Left cardiac atrium (tissue), 4 donors: ENCODE measurements around the gene CHD1L. TPM values are rescaled to one million over a fixed set of nuclear protein-coding genes. Genes with fewer than 3 reads are reported as not detected.
"Not testable (repeated sequence)": the region's sequence is repeated elsewhere in the genome, so short reads cannot be mapped to it uniquely, and the experiment has no call there.

Source experiments
- ATAC-seq, 2 donors: fragments of 200-7000 bp; cut with Tn5 transposase; one replicate each; pipeline ENCODE4 v1.9.1; 2020; ENCODE audit warnings: mild to moderate bottlenecking in 2 of 2, moderate library complexity in 2 of 2
- DNase-seq: peaks from one replicate; pipeline ENCODE4 v3.0.0-alpha.2; 2020
- intact Hi-C, 2 donors: fragments of 100-400 bp; cut with DNase I; formaldehyde crosslinking; loops; one replicate each; pipeline versions ENCODE4 v1.14.1 to v1.15.1; 2022 to 2023
- long read RNA-seq: library from polyadenylated mRNA; unstranded; transcript quantifications from one replicate; pipeline ENCODE4 v2.0.0, GENCODE V29; 2021
- total RNA-seq, 2 donors: library from RNA; stranded (reverse); fragmentation: NEBNext Ultra II Directional; extraction: Animal tissue kit (Norgen Biotek cat#: 25700); gene quantifications; one replicate each; pipeline ENCODE4 v1.2.1, GENCODE V29; 2021
- donor health status: DM: no; HTN: yes; CAD: no.
- donor health status: DM: no; HTN: yes; CAD: no; lungs with severe emphysema.
- donor health status: DM: yes; HTN: yes; CAD: no.
- donor health status: Dilated cardiomyopathy.

The CHD1L gene
- 10 to 100 TPM in 1 of 2 donors, 1 to 10 TPM in 1; 9.0 to 12.3 TPM for total RNA-seq
- long read RNA-seq, transcript CHD1L-202 (23 exons, 2,967 nt): major isoform, 22 of 38 reads
- long read RNA-seq, partial matches to known transcripts: 2 of 38 reads
- long read RNA-seq, other reads (novel, unspliced or antisense): 12 of 38 reads

- intact Hi-C loops: loop anchor here (1.0 to 5.0 kb wide), 2 partner anchors 70 kb away; partner anchors contain the start of gene PRKAB2 (in 2 of the 2)
- ATAC-seq (peak; percentile 98), DNase-seq (peak; percentile 97)
These were observed at the start of gene CHD1L for GRCh38 chr1:147242449-147243227. TSS of gene CHD1L (plus strand) at chr1:147242684. CDS start at chr1:147242704, 20 bp downstream.

- ATAC-seq, DNase-seq, intact Hi-C loops: not testable (repeated sequence)
These were observed 45.2 kb upstream of the CHD1L start for GRCh38 chr1:147197324-147197723.

GRCh38 chr1:147201276-147201675 is 41.2 kb upstream of the CHD1L start:
- ATAC-seq (no peak), DNase-seq (no peak)
- intact Hi-C loops: no loop called here

- intact Hi-C loops: no loop called here
- no peak for ATAC-seq
- no peak for DNase-seq
These were observed 40.7 kb upstream of the CHD1L start for GRCh38 chr1:147201786-147202185.

GRCh38 chr1:147202576-147202975 is 39.9 kb upstream of the CHD1L start:
- no peak for DNase-seq
- intact Hi-C loops: no loop called here
- ATAC-seq: no peak

- DNase-seq (no peak), ATAC-seq (no peak)
- intact Hi-C loops: no loop called here
These were observed 38.4 kb upstream of the CHD1L start for GRCh38 chr1:147204080-147204479.

GRCh38 chr1:147207192-147207591 is 35.3 kb upstream of the CHD1L start:
- DNase-seq (no peak), ATAC-seq (no peak)
- intact Hi-C loops: no loop called here

- no peak for DNase-seq
- ATAC-seq: no peak
- intact Hi-C loops: no loop called here
These were observed 33.9 kb upstream of the CHD1L start for GRCh38 chr1:147208619-147209018.

- ATAC-seq: no peak
- intact Hi-C loops: no loop called here
These were observed 32.4 kb upstream of the CHD1L start for GRCh38 chr1:147209825-147210821.

GRCh38 chr1:147210987-147211386 is 31.5 kb upstream of the CHD1L start:
- DNase-seq (no peak), ATAC-seq (no peak)
- intact Hi-C loops: no loop called here

More at GRCh38 chr1:147209825-147210821, 32.4 kb upstream of the CHD1L start:
- no peak for DNase-seq

GRCh38 chr1:147211577-147211976 is 30.9 kb upstream of the CHD1L start:
- ATAC-seq (no peak), DNase-seq (no peak)
- intact Hi-C loops: no loop called here

- ATAC-seq (no peak), DNase-seq (no peak)
- intact Hi-C loops: no loop called here
These were observed 29.2 kb upstream of the CHD1L start for GRCh38 chr1:147213271-147213670.

- intact Hi-C loops: no loop called here
- ATAC-seq (no peak), DNase-seq (no peak)
These were observed 28.2 kb upstream of the CHD1L start for GRCh38 chr1:147214325-147214724.

GRCh38 chr1:147214842-147215539 is 27.5 kb upstream of the CHD1L start:
- no peak for ATAC-seq
- no peak for DNase-seq

GRCh38 chr1:147215540-147215916 is 27.0 kb upstream of the CHD1L start:
- intact Hi-C loops: no loop called here
- no peak for ATAC-seq

More at GRCh38 chr1:147214842-147215539, 27.5 kb upstream of the CHD1L start:
- intact Hi-C loops: no loop called here

GRCh38 chr1:147216124-147216523 is 26.4 kb upstream of the CHD1L start:
- DNase-seq (no peak), ATAC-seq (no peak)
- intact Hi-C loops: no loop called here

More at GRCh38 chr1:147215540-147215916, 27.0 kb upstream of the CHD1L start:
- no peak for DNase-seq

GRCh38 chr1:147217141-147217540 is 25.3 kb upstream of the CHD1L start:
- intact Hi-C loops: no loop called here

GRCh38 chr1:147218606-147219005 is 23.9 kb upstream of the CHD1L start:
- intact Hi-C loops: no loop called here
- ATAC-seq: no peak
- no peak for DNase-seq

More at GRCh38 chr1:147217141-147217540, 25.3 kb upstream of the CHD1L start:
- DNase-seq (no peak), ATAC-seq (no peak)
